ENCODE data around the gene LEPROT.
"Not testable (repeated sequence)": the region's sequence is repeated elsewhere in the genome, so short reads cannot be mapped to it uniquely, and the experiment has no call there.

The LEPROT gene

GRCh38 chr1:65420590-65421350, at the start of gene LEPROT, which contains the start of gene LEPR:
Gene LEPROT (plus strand): TSS chr1:65420668. CDS start chr1:65420725, 57 bp downstream.
Gene LEPR (plus strand): TSS chr1:65420668. CDS start chr1:65565566, 144,898 bp downstream.
- DNase-seq (ENCODE audit: low spot score) = no peak

- DNase-seq (ENCODE audit: low spot score) = no peak
These were observed 48.9 kb upstream of the LEPROT start for GRCh38 chr1:65371544-65371943.

- peak; percentile 26 for DNase-seq (ENCODE audit: low spot score)
These were observed 47.9 kb upstream of the LEPROT start for GRCh38 chr1:65372557-65372956.

GRCh38 chr1:65377496-65378246, 42.8 kb upstream of the LEPROT start:
- no peak for DNase-seq (ENCODE audit: low spot score)

GRCh38 chr1:65378247-65378946, 42.1 kb upstream of the LEPROT start:
- no peak for DNase-seq (ENCODE audit: low spot score)

- not testable (repeated sequence) for DNase-seq (ENCODE audit: low spot score)
These were observed 36.0 kb upstream of the LEPROT start for GRCh38 chr1:65384426-65384825.

GRCh38 chr1:65386439-65386838, 34.0 kb upstream of the LEPROT start:
- no peak for DNase-seq (ENCODE audit: low spot score)

GRCh38 chr1:65387821-65388220, 32.6 kb upstream of the LEPROT start:
- no peak for DNase-seq (ENCODE audit: low spot score)

GRCh38 chr1:65388908-65389695, 31.4 kb upstream of the LEPROT start:
- DNase-seq (ENCODE audit: low spot score) = no peak

- no peak for DNase-seq (ENCODE audit: low spot score)
These were observed 28.0 kb upstream of the LEPROT start for GRCh38 chr1:65392497-65392896.

- peak; percentile 9 for DNase-seq (ENCODE audit: low spot score)
These were observed 27.1 kb upstream of the LEPROT start for GRCh38 chr1:65393347-65393746.

GRCh38 chr1:65393928-65394327, 26.5 kb upstream of the LEPROT start:
- no peak for DNase-seq (ENCODE audit: low spot score)

- peak; percentile 78 for DNase-seq (ENCODE audit: low spot score)
These were observed 24.4 kb upstream of the LEPROT start for GRCh38 chr1:65395887-65396612.

- DNase-seq (ENCODE audit: low spot score) = no peak
These were observed 22.4 kb upstream of the LEPROT start for GRCh38 chr1:65398083-65398482.

- DNase-seq (ENCODE audit: low spot score) = no peak
These were observed 21.5 kb upstream of the LEPROT start for GRCh38 chr1:65399003-65399402.

GRCh38 chr1:65401612-65402011, 18.9 kb upstream of the LEPROT start:
- DNase-seq (ENCODE audit: low spot score) = peak; percentile 24

- no peak for DNase-seq (ENCODE audit: low spot score)
These were observed 15.5 kb upstream of the LEPROT start for GRCh38 chr1:65404941-65405340.

GRCh38 chr1:65407877-65408276, 12.6 kb upstream of the LEPROT start:
- no peak for DNase-seq (ENCODE audit: low spot score)

- no peak for DNase-seq (ENCODE audit: low spot score)
These were observed 11.2 kb upstream of the LEPROT start for GRCh38 chr1:65409314-65409713.

GRCh38 chr1:65409816-65410326, 10.6 kb upstream of the LEPROT start:
- DNase-seq (ENCODE audit: low spot score) = no peak

Data from AG20443 (cell line).